HG03571 (cell line): ENCODE results near the gene SMYD3.

ENCODE experiments used
- ATAC-seq: cut with Tn5 transposase; IDR thresholded peaks from one replicate; pipeline ENCODE4 v1.9.1; 2021; ENCODE audit not compliant: unreplicated experiment

The SMYD3 gene

GRCh38 chr1:246418565-246419312 is 88.3 kb downstream of the SMYD3 start:
- no peak for ATAC-seq

GRCh38 chr1:246417813-246418564 is 89.1 kb downstream of the SMYD3 start:
- no peak for ATAC-seq

- ATAC-seq: no peak
Measured at GRCh38 chr1:246417152-246417812, 89.8 kb downstream of the SMYD3 start.

GRCh38 chr1:246416261-246416660 is 90.8 kb downstream of the SMYD3 start:
- ATAC-seq: no peak

GRCh38 chr1:246415028-246415427 is 92.1 kb downstream of the SMYD3 start:
- no peak for ATAC-seq

- ATAC-seq: no peak
Measured at GRCh38 chr1:246413430-246413829, 93.6 kb downstream of the SMYD3 start.

- no peak for ATAC-seq
Measured at GRCh38 chr1:246404078-246404477, 103.0 kb downstream of the SMYD3 start.

GRCh38 chr1:246398126-246398813 is 108.8 kb downstream of the SMYD3 start:
- no peak for ATAC-seq

GRCh38 chr1:246397046-246397445 is 110.0 kb downstream of the SMYD3 start:
- no peak for ATAC-seq

- ATAC-seq: no peak
Measured at GRCh38 chr1:246396322-246396721, 110.8 kb downstream of the SMYD3 start.

- ATAC-seq: no peak
Measured at GRCh38 chr1:246394121-246394520, 113.0 kb downstream of the SMYD3 start.

- no peak for ATAC-seq
Measured at GRCh38 chr1:246390855-246391254, 116.2 kb downstream of the SMYD3 start.

- ATAC-seq: no peak
Measured at GRCh38 chr1:246384616-246385015, 122.5 kb downstream of the SMYD3 start.

GRCh38 chr1:246383791-246384190 is 123.3 kb downstream of the SMYD3 start:
- ATAC-seq: no peak

- ATAC-seq: no peak
Measured at GRCh38 chr1:246383239-246383589, 123.9 kb downstream of the SMYD3 start.

GRCh38 chr1:246382589-246383238 is 124.4 kb downstream of the SMYD3 start:
- no peak for ATAC-seq

- ATAC-seq: no peak
Measured at GRCh38 chr1:246381452-246381851, 125.6 kb downstream of the SMYD3 start.

- ATAC-seq: no peak
Measured at GRCh38 chr1:246377625-246378153, 129.4 kb downstream of the SMYD3 start.

GRCh38 chr1:246373828-246374569 is 133.1 kb downstream of the SMYD3 start:
- no peak for ATAC-seq

- ATAC-seq: no peak
Measured at GRCh38 chr1:246372559-246372958, 134.5 kb downstream of the SMYD3 start.
